Endodermal cell (in vitro differentiated cells): Measurements from ENCODE around the gene SPG7. TPM values are rescaled to one million over a fixed set of nuclear protein-coding genes. Genes with fewer than 3 reads are reported as not detected.

Experiments used
- DNase-seq: peaks from one replicate; pipeline ENCODE4 v3.0.0-alpha.2; 2017
- H3K27ac ChIP-seq: 2 replicates; pipeline ENCODE4 v1.5.1; 2013; ENCODE audit warnings: mild to moderate bottlenecking, low read depth, low read length, moderate library complexity
- H3K27me3 ChIP-seq: 2 replicates; pipeline ENCODE4 v1.6.1; 2013; ENCODE audit warnings: mild to moderate bottlenecking, low read length, moderate library complexity; ENCODE audit not compliant: insufficient read depth, control insufficient read depth, poor library complexity, severe bottlenecking
- H3K36me3 ChIP-seq: 2 replicates; pipeline ENCODE4 v1.7.0; 2013; ENCODE audit warnings: mild to moderate bottlenecking, low read length, moderate library complexity; ENCODE audit not compliant: control insufficient read depth, insufficient read depth
- H3K4me1 ChIP-seq: one replicate; pipeline ENCODE4 v1.7.0; 2013; ENCODE audit warnings: low read length; ENCODE audit not compliant: control insufficient read depth, insufficient read depth
- H3K4me3 ChIP-seq: 2 replicates; pipeline ENCODE4 v1.5.1; 2013; ENCODE audit warnings: mild to moderate bottlenecking, low read length, moderate library complexity
- H3K9ac ChIP-seq: 2 replicates; pipeline ENCODE4 v1.6.1; 2013; ENCODE audit warnings: mild to moderate bottlenecking, low read length, moderate library complexity; ENCODE audit not compliant: poor library complexity, severe bottlenecking; ENCODE audit errors: extremely low read depth
- H3K9me3 ChIP-seq: 2 replicates; pipeline ENCODE4 v1.6.1; 2013; ENCODE audit warnings: mild to moderate bottlenecking, low read length, moderate library complexity; ENCODE audit not compliant: control insufficient read depth
- H3K27ac Mint-ChIP-seq: 2 replicates; pipeline ENCODE4 v1.8.0; 2020; ENCODE audit warnings: mixed read lengths
- H3K27me3 Mint-ChIP-seq: 2 replicates; pipeline ENCODE4 v1.8.0; 2021; ENCODE audit warnings: mild to moderate bottlenecking, mixed read lengths; ENCODE audit not compliant: insufficient read depth
- H3K36me3 Mint-ChIP-seq: 2 replicates; pipeline ENCODE4 v1.8.0; 2020; ENCODE audit warnings: low read depth, mixed read lengths
- H3K4me1 Mint-ChIP-seq: 2 replicates; pipeline ENCODE4 v1.8.0; 2020; ENCODE audit warnings: mixed read lengths
- H3K4me3 Mint-ChIP-seq: 2 replicates; pipeline ENCODE4 v1.8.0; 2020; ENCODE audit warnings: mild to moderate bottlenecking, moderate library complexity, mixed read lengths
- H3K9me3 Mint-ChIP-seq: 2 replicates; pipeline ENCODE4 v1.8.0; 2020; ENCODE audit warnings: mild to moderate bottlenecking, mixed read lengths
- CTCF ChIP-seq: fragments of 200-600 bp; sonication (generic); conservative IDR thresholded peaks from 2 replicates; pipeline ENCODE4 v1.5.0; 2021; ENCODE audit warnings: antibody characterized with exemption, mild to moderate bottlenecking
- WGBS, 2 experiments: methylation state at CpG; one replicate each; pipeline versions ENCODE4 v1.1.5 to v1.1.7; 2013; ENCODE audit warnings: missing lambda C conversion rate in 2 of 2, mixed read lengths in 1 of 2; ENCODE audit not compliant: insufficient coverage in 1 of 2, insufficient read length in 1 of 2; 5-methylcytosine and 5-hydroxymethylcytosine counted together
- total RNA-seq, 2 donors: library from RNA; stranded (reverse); fragmentation: NEBNext Ultra II Directional in 1 of 2; extraction: Animal tissue kit (Norgen Biotek cat#: 25700) in 1 of 2; gene quantifications; 2 replicates in 1 of 2; 3 replicates in 1 of 2; pipeline ENCODE4 v1.2.1, GENCODE V29; 2021

The SPG7 gene
- total RNA-seq, 2 donors from 2014 or later = 153 to 156 TPM

- no peak for TF ChIP-seq CTCF
- Histone ChIP-seq H3K36me3 (no peaks in the 10 kb centered on the region), H3K27ac (no peak overlapping the region), H3K9me3 (no peaks in the 10 kb centered on the region), H3K4me1 (peaks cover 3% of the 10 kb centered on the region), H3K27me3 (no peaks in the 10 kb centered on the region), H3K9ac (no peak overlapping the region), H3K4me3 (no peak overlapping the region)
- peaks cover 12% of the 10 kb centered on the region for H3K4me1 Mint-ChIP-seq
- no peak overlapping the region for H3K4me3 Mint-ChIP-seq
- H3K27ac Mint-ChIP-seq = no peak overlapping the region
- no peaks in the 10 kb centered on the region for H3K27me3 Mint-ChIP-seq
- H3K9me3 Mint-ChIP-seq = no peaks in the 10 kb centered on the region
- peaks cover 2% of the 10 kb centered on the region for H3K36me3 Mint-ChIP-seq
- 69 to 78% methylated on average over 3 of the region's 3 CpGs for WGBS, 2 experiments
- peak; percentile 60 for DNase-seq
These were observed 13.1 kb upstream of the SPG7 start for GRCh38 chr16:89495121-89495520.

GRCh38 chr16:89498839-89499238, 9.4 kb upstream of the SPG7 start:
- no peaks in the 10 kb centered on the region for H3K36me3 ChIP-seq
- Mint-ChIP-seq H3K36me3 (no peaks in the 10 kb centered on the region), H3K27me3 (no peaks in the 10 kb centered on the region), H3K4me3 (no peak overlapping the region), H3K27ac (no peak overlapping the region), H3K4me1 (peaks cover 3% of the 10 kb centered on the region), H3K9me3 (no peaks in the 10 kb centered on the region)
- no peak overlapping the region for H3K27ac ChIP-seq
- DNase-seq = no peak
- no peaks in the 10 kb centered on the region for H3K27me3 ChIP-seq
- 95% methylated on average over 9 to 10 of the region's 10 CpGs for WGBS, 2 experiments
- H3K4me1 ChIP-seq = peaks cover 3% of the 10 kb centered on the region
- H3K9ac ChIP-seq = no peak overlapping the region
- H3K4me3 ChIP-seq = no peak overlapping the region
- no peak for TF ChIP-seq CTCF
- no peaks in the 10 kb centered on the region for H3K9me3 ChIP-seq

GRCh38 chr16:89499767-89500166, 8.4 kb upstream of the SPG7 start:
- no peak overlapping the region for H3K4me3 Mint-ChIP-seq
- no peak overlapping the region for H3K4me3 ChIP-seq
- TF ChIP-seq CTCF = no peak
- DNase-seq = no peak
- H3K36me3 ChIP-seq = no peaks in the 10 kb centered on the region
- no peak overlapping the region for H3K9ac ChIP-seq
- no peaks in the 10 kb centered on the region for H3K36me3 Mint-ChIP-seq
- WGBS, 2 experiments = 69 to 95% methylated on average over 2 to 3 of the region's 3 CpGs
- H3K27me3 ChIP-seq = no peaks in the 10 kb centered on the region
- H3K27ac Mint-ChIP-seq = no peak overlapping the region
- H3K9me3 ChIP-seq = no peaks in the 10 kb centered on the region
- peaks cover 3% of the 10 kb centered on the region for H3K4me1 ChIP-seq
- H3K4me1 Mint-ChIP-seq = peaks cover 3% of the 10 kb centered on the region
- H3K27me3 Mint-ChIP-seq = no peaks in the 10 kb centered on the region
- no peaks in the 10 kb centered on the region for H3K9me3 Mint-ChIP-seq
- H3K27ac ChIP-seq = no peak overlapping the region
